OCI-LY1 (cell line): ENCODE measurements around the gene GLDC.

ENCODE experiments used
- H2AFZ ChIP-seq: fragments of 200-600 bp; sonication (generic), shearing (Covaris generic); 2 replicates; pipeline ENCODE4 v1.6.0; 2014; ENCODE audit warnings: antibody characterized with exemption, mild to moderate bottlenecking, low read length
- H3F3A ChIP-seq: fragments of 200-600 bp; sonication (generic), shearing (Covaris generic); 2 replicates; pipeline ENCODE4 v1.6.0; 2014; ENCODE audit warnings: mild to moderate bottlenecking, antibody characterized with exemption, low read length, moderate library complexity; ENCODE audit not compliant: insufficient read depth
- H3K27ac ChIP-seq: fragments of 200-600 bp; sonication (generic); 2 replicates; pipeline ENCODE4 v1.5.1; 2014; ENCODE audit warnings: low read length, mixed run types, mild to moderate bottlenecking, low read depth; ENCODE audit not compliant: poor library complexity, severe bottlenecking
- H3K27me3 ChIP-seq: fragments of 200-600 bp; sonication (generic); 2 replicates; pipeline ENCODE4 v1.6.0; 2014; ENCODE audit warnings: antibody characterized with exemption, mild to moderate bottlenecking, low read length, moderate library complexity; ENCODE audit not compliant: insufficient read depth
- H3K36me3 ChIP-seq: fragments of 200-600 bp; sonication (generic); 2 replicates; pipeline ENCODE4 v1.6.1; 2014; ENCODE audit warnings: mild to moderate bottlenecking, antibody characterized with exemption, low read length, moderate library complexity, mixed read lengths; ENCODE audit not compliant: insufficient read depth
- H3K4me1 ChIP-seq: fragments of 200-600 bp; sonication (generic); 2 replicates; pipeline ENCODE4 v1.5.1; 2014; ENCODE audit warnings: mild to moderate bottlenecking, low read length, moderate library complexity; ENCODE audit not compliant: insufficient read depth, severe bottlenecking
- H3K4me2 ChIP-seq: fragments of 200-600 bp; sonication (generic), shearing (Covaris generic); 2 replicates; pipeline ENCODE4 v1.6.1; 2014; ENCODE audit warnings: low read length
- H3K4me3 ChIP-seq: fragments of 200-600 bp; sonication (generic); 2 replicates; pipeline ENCODE4 v1.5.1; 2014; ENCODE audit warnings: low read length, low read depth, mild to moderate bottlenecking, mixed read lengths; ENCODE audit not compliant: poor library complexity, severe bottlenecking
- H3K79me2 ChIP-seq: fragments of 200-600 bp; shearing (Covaris generic); 2 replicates; pipeline ENCODE4 v1.6.1; 2016; ENCODE audit warnings: mixed run types, low read length, mixed read lengths; ENCODE audit not compliant: insufficient read depth
- H3K9ac ChIP-seq: fragments of 200-600 bp; sonication (generic), shearing (Covaris generic); 2 replicates; pipeline ENCODE4 v1.6.1; 2014; ENCODE audit warnings: mild to moderate bottlenecking, low read length, mixed read lengths
- H3K9me2 ChIP-seq: fragments of 200-600 bp; sonication (generic), shearing (Covaris generic); 2 replicates; pipeline ENCODE4 v1.6.1; 2014; ENCODE audit warnings: low read depth, mild to moderate bottlenecking, low read length, mixed read lengths
- H3K9me3 ChIP-seq: fragments of 200-600 bp; shearing (Covaris generic); 2 replicates; pipeline ENCODE4 v1.6.1; 2014; ENCODE audit warnings: low read length, mixed read lengths
- H4K20me1 ChIP-seq: fragments of 200-600 bp; sonication (generic), shearing (Covaris generic); 2 replicates; pipeline ENCODE4 v1.6.0; 2016; ENCODE audit warnings: mild to moderate bottlenecking, low read length; ENCODE audit not compliant: insufficient read depth
- CTCF ChIP-seq: fragments of 200-600 bp; sonication (generic), shearing (Covaris generic); IDR thresholded peaks from 2 replicates; pipeline ENCODE4 v1.5.1; 2017; ENCODE audit warnings: mild to moderate bottlenecking, antibody characterized with exemption, low read length, moderate library complexity, mixed read lengths
- EZH2 ChIP-seq: fragments of 200-600 bp; sonication (generic), shearing (Covaris generic); IDR thresholded peaks from 2 replicates; pipeline ENCODE4 v1.8.0; 2017; ENCODE audit warnings: borderline replicate concordance, mixed run types, mild to moderate bottlenecking, antibody characterized with exemption, low read length, moderate library complexity, mixed read lengths

The GLDC gene

GRCh38 chr9:6669881-6670280, 24.4 kb upstream of the GLDC start:
- H2AFZ ChIP-seq = no peak overlapping the region
- H4K20me1 ChIP-seq = no peaks in the 10 kb centered on the region
- no peak overlapping the region for H3K27ac ChIP-seq
- H3K9me3 ChIP-seq = no peaks in the 10 kb centered on the region
- no peak overlapping the region for H3K4me2 ChIP-seq
- H3K27me3 ChIP-seq = no peaks in the 10 kb centered on the region
- no peaks in the 10 kb centered on the region for H3K79me2 ChIP-seq
- no peaks in the 10 kb centered on the region for H3F3A ChIP-seq
- no peaks in the 10 kb centered on the region for H3K36me3 ChIP-seq
- H3K4me1 ChIP-seq = no peaks in the 10 kb centered on the region
- H3K4me3 ChIP-seq = no peak overlapping the region
- no peak overlapping the region for H3K9ac ChIP-seq
- no peak for TF ChIP-seq EZH2
- no peak for TF ChIP-seq CTCF
- no peaks in the 10 kb centered on the region for H3K9me2 ChIP-seq

DNA sequence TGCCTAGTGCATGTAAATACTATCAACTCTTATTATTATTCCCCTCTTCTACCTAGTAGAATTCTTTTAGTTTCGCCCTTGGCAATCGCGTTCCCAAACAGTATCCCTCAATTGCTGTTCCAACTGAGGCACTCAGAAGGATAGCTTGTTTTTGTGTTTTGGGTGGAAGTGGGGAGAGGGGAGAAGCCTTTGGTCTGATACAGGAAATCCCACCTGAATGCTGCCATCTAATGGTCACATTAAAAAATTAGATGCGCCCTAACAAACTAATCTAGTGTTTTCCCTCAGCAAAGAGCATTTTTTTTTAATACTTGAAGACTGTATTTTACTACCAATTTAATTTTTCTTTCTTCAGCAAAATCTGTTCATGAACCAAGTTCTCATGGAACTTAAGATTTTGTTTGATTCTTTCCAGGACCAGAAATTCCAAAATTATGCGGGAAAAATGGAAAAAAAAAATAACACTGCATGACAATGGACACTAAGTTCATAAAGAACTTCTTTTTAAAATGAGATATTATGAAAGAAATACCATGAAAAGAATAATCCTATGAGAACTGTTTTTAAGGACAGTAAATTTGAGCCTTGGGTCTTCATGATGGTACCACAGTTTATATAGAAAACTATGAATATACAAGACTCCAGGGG, 22.2 kb upstream of the GLDC start:
- Histone ChIP-seq H4K20me1 (no peaks in the 10 kb centered on the region), H3K4me3 (no peak overlapping the region), H3K9ac (no peak overlapping the region), H3K4me1 (no peaks in the 10 kb centered on the region), H3K9me3 (no peaks in the 10 kb centered on the region), H3K4me2 (no peak overlapping the region), H3K36me3 (no peaks in the 10 kb centered on the region), H3K9me2 (no peaks in the 10 kb centered on the region), H3K79me2 (no peaks in the 10 kb centered on the region), H3F3A (no peaks in the 10 kb centered on the region), H3K27me3 (no peaks in the 10 kb centered on the region), H3K27ac (no peak overlapping the region), H2AFZ (no peak overlapping the region)
- TF ChIP-seq EZH2 = no peak
- peak; percentile 81 for TF ChIP-seq CTCF

DNA sequence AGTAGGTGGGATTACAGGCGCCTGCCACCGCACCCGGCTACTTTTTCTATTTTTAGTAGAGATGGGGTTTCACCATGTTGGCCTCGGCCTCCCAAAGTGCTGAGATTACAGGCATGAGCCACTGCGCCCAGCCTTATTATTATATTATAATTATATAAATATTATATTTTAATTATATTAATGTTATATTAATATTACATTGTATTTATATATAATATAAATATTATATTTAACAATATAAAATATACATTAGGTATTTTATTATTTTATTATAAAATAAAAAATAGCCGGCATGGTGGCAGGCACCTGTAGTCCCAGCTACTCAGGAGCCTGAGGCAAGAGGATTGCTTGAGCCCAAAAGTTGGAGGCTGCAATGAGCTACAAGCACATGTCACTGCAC, 21.6 kb upstream of the GLDC start:
- Histone ChIP-seq H3K4me3 (no peak overlapping the region), H3K27me3 (no peaks in the 10 kb centered on the region), H3K4me1 (no peaks in the 10 kb centered on the region), H3K9ac (no peak overlapping the region), H3K79me2 (no peaks in the 10 kb centered on the region), H3F3A (no peaks in the 10 kb centered on the region), H4K20me1 (no peaks in the 10 kb centered on the region), H3K4me2 (no peak overlapping the region), H3K36me3 (no peaks in the 10 kb centered on the region), H3K27ac (no peak overlapping the region), H3K9me3 (no peaks in the 10 kb centered on the region), H3K9me2 (no peaks in the 10 kb centered on the region), H2AFZ (no peak overlapping the region)
- TF ChIP-seq CTCF (no peak), EZH2 (no peak)
